Panc1 (cell line): ENCODE results near the gene CDX1. TPM values are rescaled to one million over a fixed set of nuclear protein-coding genes. Genes with fewer than 3 reads are reported as not detected.

ENCODE experiments used
- ATAC-seq: fragments of 200-7000 bp; cut with Tn5 transposase; 2 replicates; pipeline ENCODE4 v1.9.1; 2020; ENCODE audit warnings: mild to moderate bottlenecking, moderate library complexity
- BruUV-seq: library from RNA; stranded (reverse); fragments of 400-500 nt; replicated peaks from 2 replicates; lab custom pipeline; 2021; lab: Mats Ljungman, UMichigan
- CTCF ChIA-PET: fragments of 300-600 bp; sonication (Branson Sonifier 250); formaldehyde crosslinking; loops from one replicate; lab custom pipeline; 2022; ENCODE audit warnings: antibody characterized with exemption; lab: Charles Lee
- POLR2A ChIA-PET: fragments of 300-600 bp; sonication (Branson Sonifier 250); formaldehyde crosslinking; loops from one replicate; lab custom pipeline; 2022; ENCODE audit warnings: antibody characterized with exemption; lab: Charles Lee
- DNase-seq: peaks from one replicate; pipeline ENCODE4 v3.0.0-alpha.2; 2010; ENCODE audit warnings: low read depth, low spot score
- H3K27ac ChIP-seq: 2 replicates; pipeline ENCODE4 v1.5.1; 2011; ENCODE audit warnings: mild to moderate bottlenecking, low read length, inconsistent platforms
- H3K27me3 ChIP-seq: fragments of 200-500 bp; sonication (Bioruptor generic); 2 replicates; pipeline ENCODE4 v1.6.0; 2014; ENCODE audit warnings: low read length, inconsistent platforms; ENCODE audit not compliant: control insufficient read depth, insufficient read depth
- H3K36me3 ChIP-seq: fragments of 200-500 bp; sonication (Bioruptor generic); 2 replicates; pipeline ENCODE4 v1.5.1; 2014; ENCODE audit warnings: inconsistent platforms, mild to moderate bottlenecking, low read length, moderate library complexity; ENCODE audit not compliant: control insufficient read depth, insufficient read depth
- H3K4me1 ChIP-seq: 2 replicates; pipeline ENCODE4 v1.5.1; 2011; ENCODE audit warnings: inconsistent platforms, mild to moderate bottlenecking, low read length, moderate library complexity; ENCODE audit not compliant: control insufficient read depth, insufficient read depth
- H3K4me3 ChIP-seq, 2 experiments: 2 replicates each; pipeline ENCODE4 v1.5.1; 2011 to 2012; ENCODE audit warnings: low read depth in 2 of 2, low read length in 2 of 2, mild to moderate bottlenecking in 2 of 2, inconsistent platforms in 1 of 2, moderate library complexity in 1 of 2
- H3K9me3 ChIP-seq: fragments of 200-500 bp; sonication (Bioruptor generic); 2 replicates; pipeline ENCODE4 v1.5.1; 2014; ENCODE audit warnings: low read depth, mild to moderate bottlenecking, inconsistent platforms, low read length, moderate library complexity; ENCODE audit not compliant: control insufficient read depth, insufficient read depth
- POLR2AphosphoS5 ChIP-seq: IDR thresholded peaks from 2 replicates; pipeline ENCODE4 v1.6.1; 2012; ENCODE audit warnings: mild to moderate bottlenecking, low read depth, low read length, moderate library complexity
- REST ChIP-seq, 2 experiments: IDR thresholded peaks; 2 replicates each; pipeline ENCODE4 v1.6.1; 2011 to 2012; ENCODE audit warnings: low read depth in 2 of 2, control low read depth in 1 of 2, low read length in 1 of 2, mild to moderate bottlenecking in 1 of 2, moderate library complexity in 1 of 2; ENCODE audit not compliant: insufficient read depth in 1 of 2
- SIN3A ChIP-seq: IDR thresholded peaks from 2 replicates; pipeline ENCODE4 v1.6.1; 2012; ENCODE audit warnings: low read depth, mild to moderate bottlenecking, low read length, moderate library complexity, borderline replicate concordance; ENCODE audit not compliant: insufficient read depth
- TCF7L2 ChIP-seq: IDR thresholded peaks from 2 replicates; pipeline ENCODE4 v1.6.1; 2011; ENCODE audit warnings: mild to moderate bottlenecking, low read depth, low read length, inconsistent platforms
- in situ Hi-C: cut with HindIII; loops from 2 replicates; pipeline ENCODE4 v1.10.0; 2016; ENCODE audit warnings: low sequenced_read_pairs, low pct_unique_long_range_greater_than_20kb
- intact Hi-C: fragments of 100-400 bp; cut with micrococcal nuclease; formaldehyde crosslinking; loops from one replicate; pipeline ENCODE4 v1.10.0; 2022; ENCODE audit not compliant: unreplicated experiment
- total RNA-seq: library from RNA; stranded (reverse); gene quantifications from one replicate; pipeline ENCODE4 v1.2.1, GENCODE V29; 2021; ENCODE audit not compliant: unreplicated experiment
- TF ChIP-seq, protein P1 (sequence below): fragments of 450-650 bp; IDR thresholded peaks from 2 replicates; pipeline ENCODE4 v1.5.1; 2017; ENCODE audit warnings: mild to moderate bottlenecking

CDX1 gene
- total RNA-seq, 1 experiment from 2014 or later = not detected

DNA sequence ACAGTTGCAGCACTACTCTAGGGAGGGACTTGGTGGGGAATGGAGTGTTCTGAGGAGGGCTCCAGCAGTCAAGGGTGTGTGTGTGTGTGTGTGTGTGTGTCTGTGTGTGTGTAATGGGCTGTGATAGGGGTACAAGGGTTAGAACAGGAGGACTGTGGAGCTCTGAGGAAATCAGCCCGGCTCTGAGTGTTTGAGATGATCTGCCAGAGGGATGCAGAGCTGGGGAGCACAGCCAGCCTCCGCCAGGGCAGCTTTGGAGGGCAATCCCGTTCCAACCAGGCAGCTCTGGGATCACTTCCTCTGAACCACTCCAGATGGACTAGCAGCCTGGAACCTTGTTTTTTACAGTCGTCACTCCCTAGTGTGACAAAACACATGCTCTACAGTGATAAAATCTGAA is 20.3 kb downstream of the CDX1 start:
- Histone ChIP-seq H3K4me1 (no peaks in the 10 kb centered on the region), H3K4me3 (no peak overlapping the region), H3K9me3 (no peaks in the 10 kb centered on the region), H3K27ac (no peak overlapping the region), H3K36me3 (no peaks in the 10 kb centered on the region), H3K27me3 (peaks cover 9% of the 10 kb centered on the region)
- BruUV-seq = no TSS peak
- ChIA-PET CTCF (no interaction called here), POLR2A (no interaction called here)
- DNase-seq (no peak), ATAC-seq (no peak)
- intact Hi-C loops (no loop called here), in situ Hi-C loops (no loop called here)
- TF ChIP-seq, protein P1, sequence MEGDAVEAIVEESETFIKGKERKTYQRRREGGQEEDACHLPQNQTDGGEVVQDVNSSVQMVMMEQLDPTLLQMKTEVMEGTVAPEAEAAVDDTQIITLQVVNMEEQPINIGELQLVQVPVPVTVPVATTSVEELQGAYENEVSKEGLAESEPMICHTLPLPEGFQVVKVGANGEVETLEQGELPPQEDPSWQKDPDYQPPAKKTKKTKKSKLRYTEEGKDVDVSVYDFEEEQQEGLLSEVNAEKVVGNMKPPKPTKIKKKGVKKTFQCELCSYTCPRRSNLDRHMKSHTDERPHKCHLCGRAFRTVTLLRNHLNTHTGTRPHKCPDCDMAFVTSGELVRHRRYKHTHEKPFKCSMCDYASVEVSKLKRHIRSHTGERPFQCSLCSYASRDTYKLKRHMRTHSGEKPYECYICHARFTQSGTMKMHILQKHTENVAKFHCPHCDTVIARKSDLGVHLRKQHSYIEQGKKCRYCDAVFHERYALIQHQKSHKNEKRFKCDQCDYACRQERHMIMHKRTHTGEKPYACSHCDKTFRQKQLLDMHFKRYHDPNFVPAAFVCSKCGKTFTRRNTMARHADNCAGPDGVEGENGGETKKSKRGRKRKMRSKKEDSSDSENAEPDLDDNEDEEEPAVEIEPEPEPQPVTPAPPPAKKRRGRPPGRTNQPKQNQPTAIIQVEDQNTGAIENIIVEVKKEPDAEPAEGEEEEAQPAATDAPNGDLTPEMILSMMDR = no peak
- TF ChIP-seq REST (IDR thresholded peaks at IDR 0.05; ENCODE audit: insufficient read depth in 1 of 2, low read depth in 2 of 2, low read length in 1 of 2) (no peak), SIN3A (no peak), TCF7L2 (no peak), POLR2AphosphoS5 (no peak)

DNA sequence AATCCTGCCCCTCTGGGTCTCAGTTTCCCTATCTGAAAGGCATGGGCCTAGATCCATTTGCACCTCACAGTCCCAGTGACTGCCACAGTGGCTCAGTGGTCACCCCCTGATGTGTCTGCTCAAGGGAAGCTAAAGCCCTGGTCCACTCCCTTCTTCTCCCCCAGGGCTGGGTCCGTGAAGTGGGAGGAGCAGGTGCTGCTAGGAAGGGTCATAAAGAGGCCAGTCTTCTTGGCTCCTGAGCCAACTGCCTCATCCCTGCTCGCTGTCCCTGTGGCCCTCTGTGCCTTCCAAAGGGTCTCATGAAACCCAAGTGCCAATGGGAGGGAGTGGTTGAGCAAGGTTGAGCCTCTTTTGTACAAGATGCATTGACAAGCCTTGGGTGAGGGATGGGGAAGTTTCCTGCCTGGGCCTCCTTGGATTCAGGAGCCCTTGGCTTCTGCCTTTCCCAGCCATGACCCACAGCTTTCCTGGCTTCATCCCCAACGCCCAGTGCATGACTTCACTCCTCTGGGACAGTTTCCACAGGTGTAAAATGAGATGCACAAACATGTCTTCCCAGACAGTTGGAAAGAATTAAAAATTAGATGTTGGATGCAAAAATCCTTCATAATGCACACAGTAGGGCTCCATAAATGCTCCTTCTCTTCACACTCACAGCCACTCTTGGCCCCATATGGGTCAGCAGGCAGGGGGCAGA is 21.7 kb downstream of the CDX1 start:
- Histone ChIP-seq H3K27ac (no peak overlapping the region), H3K27me3 (peaks cover 9% of the 10 kb centered on the region), H3K4me1 (no peaks in the 10 kb centered on the region), H3K4me3 (no peak overlapping the region), H3K9me3 (no peaks in the 10 kb centered on the region), H3K36me3 (no peaks in the 10 kb centered on the region)
- no peak for DNase-seq
- intact Hi-C loops = no loop called here
- in situ Hi-C loops = no loop called here
- ChIA-PET CTCF (no interaction called here), POLR2A (no interaction called here)
- no TSS peak for BruUV-seq
- no peak for TF ChIP-seq POLR2AphosphoS5
- TF ChIP-seq REST (IDR thresholded peaks at IDR 0.05; ENCODE audit: insufficient read depth in 1 of 2, low read depth in 2 of 2, low read length in 1 of 2) = no peak
- no peak for TF ChIP-seq SIN3A
- TF ChIP-seq, protein P1 = no peak
- TF ChIP-seq TCF7L2 = no peak
- no peak for ATAC-seq
